Endometrial microvascular endothelial cells (primary cell): ENCODE measurements around the gene OCIAD2. TPM values are rescaled to one million over a fixed set of nuclear protein-coding genes. Genes with fewer than 3 reads are reported as not detected.
"Not testable (repeated sequence)": the region's sequence is repeated elsewhere in the genome, so short reads cannot be mapped to it uniquely, and the experiment has no call there.

Source experiments
- in situ Hi-C: cut with HindIII; loops from 2 replicates; pipeline ENCODE4 v1.10.0; 2017; ENCODE audit warnings: low sequenced_read_pairs, low pct_unique_long_range_greater_than_20kb; ENCODE audit errors: inconsistent ontology term
- total RNA-seq: library from RNA; depleted of rRNA; stranded (reverse); fragments of >200 nt; gene quantifications from one replicate; pipeline ENCODE4 v1.2.3, GENCODE V29; 2015; ENCODE audit errors: inconsistent ontology term

Gene OCIAD2
- 73.5 TPM for total RNA-seq

GRCh38 chr4:48906206-48907173 is at the start of gene OCIAD2:
TSS of gene OCIAD2 (minus strand) at chr4:48906774. CDS start at chr4:48904549, 2,225 bp downstream.
- in situ Hi-C loops, result no loop called here

- in situ Hi-C loops, result no loop called here
These were observed 47.7 kb upstream of the OCIAD2 start for GRCh38 chr4:48954314-48954713.

- in situ Hi-C loops, result no loop called here
These were observed 43.1 kb upstream of the OCIAD2 start for GRCh38 chr4:48949518-48950219.

GRCh38 chr4:48949086-48949485 is 42.5 kb upstream of the OCIAD2 start:
- in situ Hi-C loops, result no loop called here

GRCh38 chr4:48947731-48948130 is 41.2 kb upstream of the OCIAD2 start:
- in situ Hi-C loops, result no loop called here

GRCh38 chr4:48945981-48946380 is 39.4 kb upstream of the OCIAD2 start:
- in situ Hi-C loops, result no loop called here

GRCh38 chr4:48944756-48945241 is 38.2 kb upstream of the OCIAD2 start:
- in situ Hi-C loops, result no loop called here

GRCh38 chr4:48944252-48944651 is 37.7 kb upstream of the OCIAD2 start:
- in situ Hi-C loops, result no loop called here

- in situ Hi-C loops, result no loop called here
These were observed 36.8 kb upstream of the OCIAD2 start for GRCh38 chr4:48943387-48943786.

GRCh38 chr4:48939785-48940184 is 33.2 kb upstream of the OCIAD2 start:
- in situ Hi-C loops, result no loop called here

GRCh38 chr4:48938831-48939230 is 32.3 kb upstream of the OCIAD2 start:
- in situ Hi-C loops, result no loop called here

- in situ Hi-C loops, result no loop called here
These were observed 30.5 kb upstream of the OCIAD2 start for GRCh38 chr4:48937033-48937432.

GRCh38 chr4:48931459-48931858 is 24.9 kb upstream of the OCIAD2 start:
- in situ Hi-C loops, result no loop called here

- in situ Hi-C loops, result no loop called here
These were observed 24.1 kb upstream of the OCIAD2 start for GRCh38 chr4:48930654-48931053.

- in situ Hi-C loops, result no loop called here
These were observed 17.8 kb upstream of the OCIAD2 start for GRCh38 chr4:48924416-48924815.

GRCh38 chr4:48923065-48923464 is 16.5 kb upstream of the OCIAD2 start:
- in situ Hi-C loops, result not testable (repeated sequence)

GRCh38 chr4:48914311-48914710 is 7.7 kb upstream of the OCIAD2 start:
- in situ Hi-C loops, result no loop called here

GRCh38 chr4:48913346-48913745 is 6.8 kb upstream of the OCIAD2 start:
- in situ Hi-C loops, result no loop called here

- in situ Hi-C loops, result no loop called here
These were observed 5.8 kb upstream of the OCIAD2 start for GRCh38 chr4:48912349-48912748.

- in situ Hi-C loops, result no loop called here
These were observed 3.9 kb upstream of the OCIAD2 start for GRCh38 chr4:48910511-48910910.
